GM21786 (cell line): ENCODE measurements around the gene ZNF512.
"Not testable (repeated sequence)": the region's sequence is repeated elsewhere in the genome, so short reads cannot be mapped to it uniquely, and the experiment has no call there.

ENCODE experiments used
- ATAC-seq: cut with Tn5 transposase; IDR thresholded peaks from one replicate; pipeline ENCODE4 v1.9.1; 2021; ENCODE audit not compliant: unreplicated experiment

ZNF512 gene, protein sequence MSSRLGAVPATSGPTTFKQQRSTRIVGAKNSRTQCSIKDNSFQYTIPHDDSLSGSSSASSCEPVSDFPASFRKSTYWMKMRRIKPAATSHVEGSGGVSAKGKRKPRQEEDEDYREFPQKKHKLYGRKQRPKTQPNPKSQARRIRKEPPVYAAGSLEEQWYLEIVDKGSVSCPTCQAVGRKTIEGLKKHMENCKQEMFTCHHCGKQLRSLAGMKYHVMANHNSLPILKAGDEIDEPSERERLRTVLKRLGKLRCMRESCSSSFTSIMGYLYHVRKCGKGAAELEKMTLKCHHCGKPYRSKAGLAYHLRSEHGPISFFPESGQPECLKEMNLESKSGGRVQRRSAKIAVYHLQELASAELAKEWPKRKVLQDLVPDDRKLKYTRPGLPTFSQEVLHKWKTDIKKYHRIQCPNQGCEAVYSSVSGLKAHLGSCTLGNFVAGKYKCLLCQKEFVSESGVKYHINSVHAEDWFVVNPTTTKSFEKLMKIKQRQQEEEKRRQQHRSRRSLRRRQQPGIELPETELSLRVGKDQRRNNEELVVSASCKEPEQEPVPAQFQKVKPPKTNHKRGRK

GRCh38 chr2:27582695-27583389, at the start of gene ZNF512:
TSS of gene ZNF512 (plus strand) at chr2:27583042. CDS start at chr2:27583113, 71 bp downstream.
- ATAC-seq = peak; percentile 93

DNA sequence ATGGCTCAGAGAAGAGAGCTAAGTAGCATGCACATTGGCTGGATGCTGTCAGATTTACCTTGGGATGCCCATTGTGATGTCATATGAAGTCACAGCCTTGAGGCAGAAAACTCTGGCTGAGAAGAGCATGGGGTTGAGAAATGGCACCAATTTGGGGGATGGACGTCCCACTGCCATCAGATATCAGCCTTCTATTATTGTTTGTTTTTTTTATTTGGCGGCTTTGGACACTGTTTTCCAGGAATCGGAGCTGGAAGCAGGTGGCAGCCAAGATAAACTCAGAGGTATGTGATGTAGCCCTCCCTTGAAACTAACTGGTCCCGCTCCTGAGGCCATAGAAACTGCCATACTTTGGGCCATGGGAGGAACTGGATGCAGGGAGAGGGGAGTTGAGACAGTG, 45.6 kb upstream of the ZNF512 start:
- ATAC-seq = no peak

GRCh38 chr2:27538839-27539450, 43.9 kb upstream of the ZNF512 start:
- not testable (repeated sequence) for ATAC-seq

GRCh38 chr2:27539649-27540048, 43.2 kb upstream of the ZNF512 start:
- ATAC-seq = not testable (repeated sequence)

GRCh38 chr2:27544143-27544821, 38.6 kb upstream of the ZNF512 start:
- no peak for ATAC-seq

GRCh38 chr2:27545348-27546141, 37.3 kb upstream of the ZNF512 start:
- no peak for ATAC-seq

DNA sequence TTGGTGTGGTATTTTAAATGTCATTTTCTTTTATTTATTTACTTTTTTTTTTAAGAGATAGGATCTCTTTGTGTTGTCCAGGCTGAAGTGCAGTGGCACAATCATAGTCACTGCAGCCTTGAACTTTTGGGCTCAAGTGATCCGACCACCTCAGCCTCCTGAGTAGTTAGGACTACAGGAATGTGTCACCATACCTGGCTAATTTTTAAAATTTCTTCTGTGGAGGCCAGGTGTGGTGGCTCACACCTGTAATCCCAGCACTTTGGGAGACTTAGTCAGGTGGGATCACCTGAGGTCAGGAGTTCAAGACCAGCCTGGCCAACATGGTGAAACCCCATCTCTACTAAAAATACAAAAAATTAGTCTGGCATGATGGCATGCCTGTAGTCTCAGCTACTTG, 33.5 kb upstream of the ZNF512 start:
- ATAC-seq = no peak

DNA sequence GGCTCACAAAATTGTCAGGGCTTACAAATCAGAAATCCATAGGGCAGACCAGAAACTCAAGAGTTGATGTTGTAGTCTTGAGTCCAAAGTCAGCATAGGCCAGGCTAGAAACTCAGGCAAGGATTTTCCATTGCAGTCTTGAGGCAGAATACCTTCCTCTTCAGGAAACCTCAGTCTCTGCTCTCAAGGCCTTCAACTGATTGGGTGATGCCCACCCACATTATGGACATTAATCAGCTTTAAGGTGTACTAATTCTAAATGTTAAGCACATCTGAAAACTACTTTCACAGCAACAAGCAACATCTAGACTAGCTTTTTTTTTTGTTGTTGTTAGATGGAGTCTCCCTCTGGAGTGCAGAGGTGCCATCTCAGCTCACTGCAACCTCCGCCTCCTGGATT, 31.3 kb upstream of the ZNF512 start:
- no peak for ATAC-seq

- no peak for ATAC-seq
Observed at GRCh38 chr2:27552941-27553340, 29.9 kb upstream of the ZNF512 start.

GRCh38 chr2:27554451-27554850, 28.4 kb upstream of the ZNF512 start:
- ATAC-seq = not testable (repeated sequence)

GRCh38 chr2:27559228-27559627, 23.6 kb upstream of the ZNF512 start:
- ATAC-seq = no peak

DNA sequence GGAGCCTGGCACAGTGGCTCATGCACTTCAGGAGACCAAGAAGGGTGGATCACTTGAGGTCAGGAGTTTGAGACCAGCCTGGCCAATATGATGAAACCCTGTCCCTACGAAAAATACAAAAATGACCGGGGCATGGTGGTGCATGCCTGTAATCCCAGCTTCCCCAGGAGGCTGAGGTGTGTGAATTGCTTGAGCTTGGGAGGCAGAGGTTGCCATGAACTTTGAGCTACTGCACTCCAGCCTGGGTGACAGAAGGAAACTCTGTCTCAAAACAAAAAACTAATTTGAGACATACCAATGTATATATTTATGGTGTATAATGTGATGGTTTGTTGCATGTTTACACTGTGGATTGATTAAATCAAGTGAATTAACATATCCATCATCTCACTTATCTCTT, 21.8 kb upstream of the ZNF512 start:
- ATAC-seq = no peak

- ATAC-seq = no peak
Observed at GRCh38 chr2:27566628-27567027, 16.2 kb upstream of the ZNF512 start.

DNA sequence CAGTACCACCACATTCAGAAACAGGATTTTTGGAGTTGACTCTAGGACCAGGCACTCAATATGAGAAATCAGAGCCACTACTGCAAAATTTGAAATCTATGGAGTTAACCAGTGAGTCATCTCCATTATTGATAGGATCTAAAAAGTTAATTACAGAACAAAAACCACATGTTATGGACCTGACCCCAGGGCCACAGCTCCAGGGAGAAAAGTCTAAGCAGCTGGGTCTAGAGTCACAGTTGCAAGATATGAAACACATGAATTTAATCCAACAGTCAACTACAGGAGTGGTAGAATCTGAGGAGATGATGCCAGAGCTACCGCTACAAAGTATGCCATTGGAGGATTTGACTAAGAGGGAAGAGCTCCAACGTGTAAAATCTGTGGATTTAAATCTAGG, 13.4 kb upstream of the ZNF512 start:
- no peak for ATAC-seq

DNA sequence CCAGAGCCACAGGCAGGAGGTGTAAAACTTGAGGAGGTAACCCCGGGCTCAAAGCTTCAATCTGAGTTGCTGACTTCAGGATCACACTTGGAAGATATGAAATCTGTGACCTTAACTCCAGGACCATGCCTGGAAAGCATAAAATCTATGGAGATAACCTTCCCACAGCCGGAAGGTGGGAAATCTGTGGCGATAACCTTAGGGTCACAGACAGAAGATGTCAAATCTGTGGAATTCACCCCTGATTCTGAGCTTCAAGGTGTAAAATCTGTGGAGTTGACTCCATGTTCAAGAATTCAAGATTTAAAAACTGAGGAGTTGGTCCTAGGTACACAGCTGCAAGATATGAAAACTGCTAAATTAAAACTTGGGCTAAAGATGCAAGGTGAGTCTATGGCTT, 11.6 kb upstream of the ZNF512 start:
- no peak for ATAC-seq

GRCh38 chr2:27571681-27572080, 11.2 kb upstream of the ZNF512 start:
- no peak for ATAC-seq

DNA sequence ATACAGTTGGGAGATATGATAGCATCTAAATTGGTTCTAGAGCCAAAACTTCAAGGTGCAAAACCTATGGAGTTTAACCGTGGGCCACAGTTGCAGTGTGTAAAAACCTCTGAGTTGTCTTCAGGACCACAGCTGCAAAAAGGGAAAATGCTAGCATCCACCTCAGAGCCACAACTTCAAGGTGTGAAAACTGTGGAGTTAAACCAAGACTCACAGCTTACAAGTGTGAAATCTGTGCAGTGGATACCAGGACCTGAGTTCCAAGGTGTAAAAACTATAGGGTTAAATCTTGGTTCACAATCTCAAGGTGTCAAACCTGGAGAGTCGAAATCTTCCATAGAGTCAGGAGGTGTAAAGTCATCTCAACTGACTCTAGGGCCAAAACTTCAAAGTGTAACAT, 10.4 kb upstream of the ZNF512 start:
- ATAC-seq = no peak

GRCh38 chr2:27572998-27573429, 9.8 kb upstream of the ZNF512 start:
- ATAC-seq = no peak

GRCh38 chr2:27573452-27573851, 9.4 kb upstream of the ZNF512 start:
- ATAC-seq = no peak

- ATAC-seq = no peak
Observed at GRCh38 chr2:27581417-27582128, 1.3 kb upstream of the ZNF512 start.
